Measurements from ENCODE around the gene SPEN.

DNA sequence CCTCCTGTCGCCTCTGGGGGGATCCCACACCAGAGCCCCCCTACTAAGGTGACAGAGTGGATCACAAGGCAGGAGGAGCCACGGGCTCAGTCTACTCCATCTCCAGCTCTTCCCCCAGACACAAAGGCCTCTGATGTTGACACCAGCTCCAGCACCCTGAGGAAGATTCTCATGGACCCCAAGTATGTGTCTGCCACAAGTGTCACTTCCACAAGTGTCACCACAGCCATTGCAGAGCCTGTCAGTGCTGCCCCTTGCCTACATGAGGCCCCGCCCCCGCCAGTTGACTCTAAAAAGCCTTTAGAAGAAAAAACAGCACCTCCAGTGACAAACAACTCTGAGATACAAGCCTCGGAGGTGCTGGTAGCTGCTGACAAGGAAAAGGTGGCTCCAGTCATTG, 86.2 kb downstream of the SPEN start:
- no peak for TF ChIP-seq POLR2AphosphoS5 (IDR thresholded peaks at IDR 0.05; ENCODE audit: low read depth, low read length)
- no peak for TF ChIP-seq POLR2A (IDR thresholded peaks at IDR 0.05; ENCODE audit: low read depth, low read length)
